Urothelium cell line (cell line): ENCODE measurements around the gene APLP2.
"Not testable (repeated sequence)": the region's sequence is repeated elsewhere in the genome, so short reads cannot be mapped to it uniquely, and the experiment has no call there.

Experiments used
- DNase-seq: peaks from one replicate; pipeline ENCODE4 v3.0.0; 2011; ENCODE audit warnings: low spot score, mixed read lengths
- FAIRE-seq: peaks from 2 replicates; lab custom pipeline; 2011; peaks lifted over from hg19 to GRCh38; lab: Jason Lieb, UNC

The APLP2 gene

GRCh38 chr11:130187096-130187495, 117.4 kb downstream of the APLP2 start:
- DNase-seq (no peak), FAIRE-seq (no peak)

- DNase-seq (no peak), FAIRE-seq (no peak)
Measured at GRCh38 chr11:130188047-130188446, 118.4 kb downstream of the APLP2 start.

- no peak for DNase-seq
- no peak for FAIRE-seq
Measured at GRCh38 chr11:130188585-130189347, 119.1 kb downstream of the APLP2 start.

GRCh38 chr11:130189492-130190210, 120.0 kb downstream of the APLP2 start:
- FAIRE-seq, result no peak

GRCh38 chr11:130190371-130190881, 120.7 kb downstream of the APLP2 start:
- FAIRE-seq, result no peak

More at GRCh38 chr11:130189492-130190210, 120.0 kb downstream of the APLP2 start:
- no peak for DNase-seq

GRCh38 chr11:130191896-130192295, 122.2 kb downstream of the APLP2 start:
- FAIRE-seq, result no peak

More at GRCh38 chr11:130190371-130190881, 120.7 kb downstream of the APLP2 start:
- DNase-seq, result no peak

GRCh38 chr11:130192845-130193267, 123.2 kb downstream of the APLP2 start:
- no peak for FAIRE-seq
- DNase-seq, result no peak

More at GRCh38 chr11:130191896-130192295, 122.2 kb downstream of the APLP2 start:
- DNase-seq, result no peak

- FAIRE-seq, DNase-seq: not testable (repeated sequence)
Measured at GRCh38 chr11:130193551-130193950, 123.9 kb downstream of the APLP2 start.
